Parathyroid adenoma (tissue), 2 donors: Measurements from ENCODE around the gene ZC3H6.

Experiments used
- H2AFZ ChIP-seq: fragments of 300-600 bp; sonication (generic); one replicate; pipeline ENCODE4 v1.7.0; 2017; ENCODE audit warnings: antibody characterized with exemption, mild to moderate bottlenecking
- H3K27ac ChIP-seq: fragments of 300-600 bp; sonication (generic); one replicate; pipeline ENCODE4 v1.7.0; 2017
- H3K27me3 ChIP-seq: fragments of 300-600 bp; sonication (generic); one replicate; pipeline ENCODE4 v1.7.0; 2017; ENCODE audit warnings: low read length; ENCODE audit not compliant: control insufficient read depth, insufficient read depth
- H3K36me3 ChIP-seq: fragments of 300-600 bp; sonication (generic); one replicate; pipeline ENCODE4 v1.7.0; 2017; ENCODE audit warnings: low read length; ENCODE audit not compliant: control insufficient read depth, insufficient read depth
- H3K4me1 ChIP-seq: fragments of 300-600 bp; sonication (generic); one replicate; pipeline ENCODE4 v1.7.0; 2017; ENCODE audit warnings: control low read depth
- H3K4me2 ChIP-seq: fragments of 300-600 bp; sonication (generic); one replicate; pipeline ENCODE4 v1.7.0; 2017; ENCODE audit warnings: low read length
- H3K4me3 ChIP-seq: fragments of 300-600 bp; sonication (generic); one replicate; pipeline ENCODE4 v1.7.0; 2017; ENCODE audit warnings: low read depth, low read length
- H3K79me2 ChIP-seq: fragments of 300-600 bp; sonication (generic); one replicate; pipeline ENCODE4 v1.7.0; 2017; ENCODE audit warnings: control low read depth
- H3K9ac ChIP-seq: fragments of 300-600 bp; sonication (generic); one replicate; pipeline ENCODE4 v1.7.0; 2017; ENCODE audit warnings: mild to moderate bottlenecking
- H3K9me3 ChIP-seq: fragments of 300-600 bp; sonication (generic); one replicate; pipeline ENCODE4 v1.7.0; 2017; ENCODE audit warnings: low read length; ENCODE audit not compliant: control insufficient read depth
- CTCF ChIP-seq: fragments of 300-600 bp; sonication (generic); IDR thresholded peaks from one replicate; pipeline ENCODE4 v1.7.0; 2017; ENCODE audit warnings: antibody characterized with exemption, mild to moderate bottlenecking
- donor health status: primary hyperparathyroidism.

The ZC3H6 gene

GRCh38 chr2:112290088-112290487, 14.7 kb downstream of the ZC3H6 start:
- Histone ChIP-seq H3K4me1 (peaks cover 10% of the 10 kb centered on the region), H3K27ac (no peak overlapping the region), H3K9me3 (no peaks in the 10 kb centered on the region), H3K4me2 (no peak overlapping the region), H3K4me3 (no peak overlapping the region), H3K9ac (no peak overlapping the region), H2AFZ (no peak overlapping the region), H3K79me2 (peaks cover 15% of the 10 kb centered on the region), H3K36me3 (no peaks in the 10 kb centered on the region), H3K27me3 (no peaks in the 10 kb centered on the region)
- no peak for TF ChIP-seq CTCF

DNA sequence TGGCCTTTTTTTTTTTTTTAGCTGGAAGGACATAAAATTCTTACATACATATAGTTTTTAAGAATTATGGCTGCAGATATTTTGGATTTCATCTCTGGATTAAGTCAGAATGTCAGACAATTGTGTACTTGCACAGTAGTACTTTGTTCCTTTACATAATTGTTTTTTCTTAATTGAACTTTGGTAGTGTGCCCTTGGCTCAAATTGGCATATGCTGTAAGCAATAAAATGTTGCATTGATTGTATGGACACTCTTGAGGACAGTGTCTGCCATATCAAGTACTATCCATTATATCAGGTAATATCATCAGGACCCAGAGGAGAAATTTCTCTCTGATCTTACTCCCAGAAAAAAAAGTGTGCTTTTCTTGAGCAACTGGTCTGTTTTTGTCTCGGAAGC, 15.3 kb downstream of the ZC3H6 start:
- Histone ChIP-seq H3K4me3 (no peak overlapping the region), H3K27me3 (no peaks in the 10 kb centered on the region), H3K4me2 (no peak overlapping the region), H3K36me3 (no peaks in the 10 kb centered on the region), H3K4me1 (peaks cover 10% of the 10 kb centered on the region), H3K27ac (no peak overlapping the region), H2AFZ (no peak overlapping the region), H3K79me2 (peaks cover 10% of the 10 kb centered on the region), H3K9me3 (no peaks in the 10 kb centered on the region), H3K9ac (no peak overlapping the region)
- no peak for TF ChIP-seq CTCF

- peak overlapping the region; percentile 14 for H2AFZ ChIP-seq
- H3K4me3 ChIP-seq, result no peak overlapping the region
- no peak for TF ChIP-seq CTCF
- no peaks in the 10 kb centered on the region for H3K27me3 ChIP-seq
- peaks cover 4% of the 10 kb centered on the region for H3K79me2 ChIP-seq
- no peaks in the 10 kb centered on the region for H3K9me3 ChIP-seq
- H3K36me3 ChIP-seq, result no peaks in the 10 kb centered on the region
- peaks cover 10% of the 10 kb centered on the region for H3K4me1 ChIP-seq
- H3K9ac ChIP-seq, result no peak overlapping the region
- H3K27ac ChIP-seq, result no peak overlapping the region
- no peak overlapping the region for H3K4me2 ChIP-seq
Measured at GRCh38 chr2:112293636-112294401, 18.4 kb downstream of the ZC3H6 start.

GRCh38 chr2:112295407-112296078, 20.1 kb downstream of the ZC3H6 start:
- H3K27ac ChIP-seq, result no peak overlapping the region
- no peak for TF ChIP-seq CTCF
- H3K9ac ChIP-seq, result no peak overlapping the region
- H3K27me3 ChIP-seq, result no peaks in the 10 kb centered on the region
- no peaks in the 10 kb centered on the region for H3K36me3 ChIP-seq
- H3K79me2 ChIP-seq, result peaks cover 4% of the 10 kb centered on the region
- no peak overlapping the region for H3K4me2 ChIP-seq
- no peak overlapping the region for H3K4me3 ChIP-seq
- peaks cover 10% of the 10 kb centered on the region for H3K4me1 ChIP-seq
- H2AFZ ChIP-seq, result no peak overlapping the region
- H3K9me3 ChIP-seq, result no peaks in the 10 kb centered on the region
